ENCODE measurements around the gene ATG9A. TPM values are rescaled to one million over a fixed set of nuclear protein-coding genes. Genes with fewer than 3 reads are reported as not detected.

The ATG9A gene
- total RNA-seq, 1 experiment from 2014 or later = 16.6 TPM

- H3K4me3 ChIP-seq (ENCODE audit: low read length) = no peak overlapping the region
- DNase-seq = no peak
- no peak overlapping the region for H3K4me2 ChIP-seq (ENCODE audit: low read depth, low read length, poor library complexity, severe bottlenecking)
- no peaks in the 10 kb centered on the region for H3K9me3 ChIP-seq (ENCODE audit: low read length)
- H3K36me3 ChIP-seq (ENCODE audit: insufficient read depth, low read length) = peaks cover 23% of the 10 kb centered on the region; the same call in 1 of the 2 replicates
- no peak overlapping the region for H2AFZ ChIP-seq (ENCODE audit: low read length)
- H3K9ac ChIP-seq (ENCODE audit: low read length) = no peak overlapping the region
- no peaks in the 10 kb centered on the region for H3K9me2 ChIP-seq (replicated peaks; ENCODE audit: insufficient read depth, low read length)
- H3K27me3 ChIP-seq (ENCODE audit: low read length) = no peaks in the 10 kb centered on the region
- H3K27ac ChIP-seq (ENCODE audit: low read length) = no peak overlapping the region
- peaks cover 19% of the 10 kb centered on the region for H3K4me1 ChIP-seq (ENCODE audit: low read length)
- H4K20me1 ChIP-seq (ENCODE audit: insufficient read depth, low read depth, low read length) = no peaks in the 10 kb centered on the region
- peaks cover 19% of the 10 kb centered on the region for H3K79me2 ChIP-seq (ENCODE audit: low read length)
Observed at GRCh38 chr2:219221957-219222518, 7.4 kb downstream of the ATG9A start.

DNA sequence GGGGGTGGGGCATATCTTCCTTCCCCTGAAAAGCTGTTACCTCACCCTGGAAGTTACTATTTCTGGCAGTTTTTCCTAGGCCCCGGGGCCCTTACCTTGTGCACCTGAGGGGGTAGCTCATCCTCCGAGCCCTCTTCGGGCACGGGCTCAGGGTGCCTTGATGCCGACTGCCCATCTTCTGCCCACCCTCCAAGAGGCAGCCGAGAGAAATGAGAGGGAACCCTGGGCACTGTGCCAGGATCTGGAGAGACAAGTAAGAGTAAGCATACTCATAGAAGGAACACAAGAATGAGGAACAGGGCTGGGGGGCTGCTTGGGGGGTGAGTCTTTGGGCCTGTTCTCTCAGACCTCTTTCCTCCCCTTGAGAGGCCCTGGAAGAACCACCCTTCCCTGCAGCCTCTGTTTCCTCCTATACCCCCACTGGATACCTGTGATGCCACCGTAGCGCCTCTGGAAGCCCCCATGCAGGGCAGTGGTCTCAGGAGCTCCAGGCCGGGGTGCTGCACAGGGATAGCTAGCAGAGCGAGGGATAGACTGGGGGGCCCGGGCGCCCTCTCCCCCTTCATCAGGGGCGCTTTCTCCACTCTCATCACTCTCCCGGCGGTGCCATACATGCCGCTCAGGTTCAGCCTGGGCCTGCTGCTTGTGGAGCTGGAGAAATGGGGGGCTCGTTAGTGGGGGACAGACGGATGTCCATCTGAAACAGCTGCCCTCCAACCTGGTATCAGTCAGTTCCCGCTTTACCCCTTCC is 8.6 kb downstream of the ATG9A start:
- H3K9me3 ChIP-seq (ENCODE audit: low read length) = no peaks in the 10 kb centered on the region
- no peak overlapping the region for H2AFZ ChIP-seq (ENCODE audit: low read length)
- H4K20me1 ChIP-seq (ENCODE audit: insufficient read depth, low read depth, low read length) = no peaks in the 10 kb centered on the region
- DNase-seq = no peak
- H3K27me3 ChIP-seq (ENCODE audit: low read length) = no peaks in the 10 kb centered on the region
- H3K4me2 ChIP-seq (ENCODE audit: low read depth, low read length, poor library complexity, severe bottlenecking) = no peak overlapping the region
- no peak overlapping the region for H3K27ac ChIP-seq (ENCODE audit: low read length)
- peaks cover 26% of the 10 kb centered on the region for H3K4me1 ChIP-seq (ENCODE audit: low read length)
- H3K79me2 ChIP-seq (ENCODE audit: low read length) = peaks cover 22% of the 10 kb centered on the region
- H3K9me2 ChIP-seq (replicated peaks; ENCODE audit: insufficient read depth, low read length) = no peaks in the 10 kb centered on the region
- H3K4me3 ChIP-seq (ENCODE audit: low read length) = no peak overlapping the region
- H3K36me3 ChIP-seq (ENCODE audit: insufficient read depth, low read length) = 0 out of 2 replicates have a peak, but pooled peaks cover 18% of the 10 kb centered on the region
- H3K9ac ChIP-seq (ENCODE audit: low read length) = no peak overlapping the region

GRCh38 chr2:219219784-219220532 is 9.5 kb downstream of the ATG9A start:
- H3K4me3 ChIP-seq (ENCODE audit: low read length) = no peak overlapping the region
- no peaks in the 10 kb centered on the region for H3K9me3 ChIP-seq (ENCODE audit: low read length)
- no peak overlapping the region for H3K27ac ChIP-seq (ENCODE audit: low read length)
- no peaks in the 10 kb centered on the region for H4K20me1 ChIP-seq (ENCODE audit: insufficient read depth, low read depth, low read length)
- H2AFZ ChIP-seq (ENCODE audit: low read length) = no peak overlapping the region
- peaks cover 26% of the 10 kb centered on the region for H3K4me1 ChIP-seq (ENCODE audit: low read length)
- no peak overlapping the region for H3K4me2 ChIP-seq (ENCODE audit: low read depth, low read length, poor library complexity, severe bottlenecking)
- H3K9ac ChIP-seq (ENCODE audit: low read length) = no peak overlapping the region
- peaks cover 17% of the 10 kb centered on the region; the same call in 1 of the 2 replicates for H3K36me3 ChIP-seq (ENCODE audit: insufficient read depth, low read length)
- no peaks in the 10 kb centered on the region for H3K27me3 ChIP-seq (ENCODE audit: low read length)
- no peak for DNase-seq
- H3K9me2 ChIP-seq (replicated peaks; ENCODE audit: insufficient read depth, low read length) = no peaks in the 10 kb centered on the region
- H3K79me2 ChIP-seq (ENCODE audit: low read length) = peaks cover 27% of the 10 kb centered on the region

- Histone ChIP-seq H3K4me2 (ENCODE audit: low read depth, low read length, poor library complexity, severe bottlenecking) (peak within 1 kb of the TSS; percentile 82), H3K79me2 (ENCODE audit: low read length) (peaks cover 27% of the 10 kb centered on the region), H3K27me3 (ENCODE audit: low read length) (no peaks in the 10 kb centered on the region), H3K9ac (ENCODE audit: low read length) (peak within 1 kb of the TSS; percentile 80), H4K20me1 (ENCODE audit: insufficient read depth, low read depth, low read length) (no peaks in the 10 kb centered on the region), H2AFZ (ENCODE audit: low read length) (no peak within 1 kb of the TSS), H3K27ac (ENCODE audit: low read length) (peak within 1 kb of the TSS; percentile 51; the same call in 1 of the 2 replicates), H3K4me3 (ENCODE audit: low read length) (peak within 1 kb of the TSS; percentile 75), H3K36me3 (ENCODE audit: insufficient read depth, low read length) (peaks cover 21% of the 10 kb centered on the region; the same call in 1 of the 2 replicates), H3K9me3 (ENCODE audit: low read length) (no peaks in the 10 kb centered on the region), H3K4me1 (ENCODE audit: low read length) (peaks cover 26% of the 10 kb centered on the region), H3K9me2 (replicated peaks; ENCODE audit: insufficient read depth, low read length) (no peaks in the 10 kb centered on the region)
- DNase-seq = peak; percentile 98
Observed at GRCh38 chr2:219218732-219219701, 10.4 kb downstream of the ATG9A start, which contains the start of gene ABCB6. Gene ABCB6 (minus strand): TSS chr2:219218958. CDS start chr2:219218673, 285 bp downstream.

DNA sequence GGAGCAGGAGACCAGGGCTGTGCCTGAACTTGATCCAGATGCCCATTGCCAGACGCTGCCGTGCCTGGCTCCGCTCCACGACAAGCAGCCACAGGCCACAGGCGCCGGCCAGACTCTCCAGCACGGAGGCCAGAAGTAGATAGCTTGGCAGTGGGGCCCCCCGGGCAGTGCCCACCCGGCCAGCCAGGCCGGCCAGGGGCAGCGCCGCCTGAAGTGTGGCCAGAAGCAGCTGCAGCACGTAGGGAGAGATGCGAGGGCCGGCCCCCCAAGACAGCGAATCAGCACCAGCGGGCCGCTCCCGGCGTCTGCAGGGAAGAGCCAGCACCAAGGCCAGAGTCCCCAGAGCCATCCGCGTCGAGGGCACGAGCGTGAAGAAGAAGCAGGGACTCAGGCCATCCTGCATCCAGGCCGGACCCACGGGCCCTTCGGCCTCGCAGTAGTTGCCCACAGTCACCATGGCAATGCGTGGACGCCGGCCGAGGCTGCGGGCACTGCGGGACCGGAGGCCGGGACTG is 11.2 kb downstream of the ATG9A start:
- DNase-seq = no peak

DNA sequence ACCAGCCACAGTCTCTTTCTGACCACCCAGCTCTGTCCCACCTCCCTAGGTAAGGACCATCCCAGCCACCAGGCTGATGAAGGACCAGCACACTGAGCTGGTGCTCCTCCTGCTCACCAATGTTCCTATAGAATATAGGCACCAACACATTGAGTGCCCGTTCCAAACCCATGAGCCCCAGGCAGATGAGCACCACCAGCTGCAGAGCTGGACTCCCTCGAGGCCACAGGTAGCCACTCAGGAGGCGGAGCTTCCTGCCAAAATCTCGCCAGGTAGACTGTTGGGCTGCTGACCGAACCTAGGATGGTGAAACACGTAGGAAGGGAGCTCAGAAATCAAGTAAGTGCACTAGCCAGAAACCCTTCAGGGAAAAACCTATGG is 12.9 kb downstream of the ATG9A start:
- peaks cover 28% of the 10 kb centered on the region for H3K36me3 ChIP-seq (ENCODE audit: insufficient read depth, low read length)
- no peak overlapping the region for H3K4me2 ChIP-seq (ENCODE audit: low read depth, low read length, poor library complexity, severe bottlenecking)
- no peak overlapping the region for H3K9ac ChIP-seq (ENCODE audit: low read length)
- DNase-seq = no peak
- no peaks in the 10 kb centered on the region for H3K9me3 ChIP-seq (ENCODE audit: low read length)
- H4K20me1 ChIP-seq (ENCODE audit: insufficient read depth, low read depth, low read length) = no peaks in the 10 kb centered on the region
- peaks cover 26% of the 10 kb centered on the region for H3K4me1 ChIP-seq (ENCODE audit: low read length)
- H3K4me3 ChIP-seq (ENCODE audit: low read length) = no peak overlapping the region
- H3K79me2 ChIP-seq (ENCODE audit: low read length) = peaks cover 27% of the 10 kb centered on the region
- H3K27me3 ChIP-seq (ENCODE audit: low read length) = no peaks in the 10 kb centered on the region
- no peaks in the 10 kb centered on the region for H3K9me2 ChIP-seq (replicated peaks; ENCODE audit: insufficient read depth, low read length)
- no peak overlapping the region for H3K27ac ChIP-seq (ENCODE audit: low read length)
- no peak overlapping the region for H2AFZ ChIP-seq (ENCODE audit: low read length)

More for the DNA sequence above, 11.2 kb downstream of the ATG9A start:
- Histone ChIP-seq H3K9me3 (ENCODE audit: low read length) (no peaks in the 10 kb centered on the region), H3K9ac (ENCODE audit: low read length) (peak overlapping the region; percentile 80), H3K4me2 (ENCODE audit: low read depth, low read length, poor library complexity, severe bottlenecking) (peak overlapping the region; percentile 82), H3K27me3 (ENCODE audit: low read length) (no peaks in the 10 kb centered on the region), H3K4me3 (ENCODE audit: low read length) (peak overlapping the region; percentile 75), H3K79me2 (ENCODE audit: low read length) (peaks cover 27% of the 10 kb centered on the region), H4K20me1 (ENCODE audit: insufficient read depth, low read depth, low read length) (no peaks in the 10 kb centered on the region), H3K27ac (ENCODE audit: low read length) (peak overlapping the region; percentile 51; the same call in 1 of the 2 replicates), H3K36me3 (ENCODE audit: insufficient read depth, low read length) (peaks cover 24% of the 10 kb centered on the region; the same call in 1 of the 2 replicates), H3K9me2 (replicated peaks; ENCODE audit: insufficient read depth, low read length) (no peaks in the 10 kb centered on the region), H3K4me1 (ENCODE audit: low read length) (peaks cover 26% of the 10 kb centered on the region), H2AFZ (ENCODE audit: low read length) (no peak overlapping the region)

DNA sequence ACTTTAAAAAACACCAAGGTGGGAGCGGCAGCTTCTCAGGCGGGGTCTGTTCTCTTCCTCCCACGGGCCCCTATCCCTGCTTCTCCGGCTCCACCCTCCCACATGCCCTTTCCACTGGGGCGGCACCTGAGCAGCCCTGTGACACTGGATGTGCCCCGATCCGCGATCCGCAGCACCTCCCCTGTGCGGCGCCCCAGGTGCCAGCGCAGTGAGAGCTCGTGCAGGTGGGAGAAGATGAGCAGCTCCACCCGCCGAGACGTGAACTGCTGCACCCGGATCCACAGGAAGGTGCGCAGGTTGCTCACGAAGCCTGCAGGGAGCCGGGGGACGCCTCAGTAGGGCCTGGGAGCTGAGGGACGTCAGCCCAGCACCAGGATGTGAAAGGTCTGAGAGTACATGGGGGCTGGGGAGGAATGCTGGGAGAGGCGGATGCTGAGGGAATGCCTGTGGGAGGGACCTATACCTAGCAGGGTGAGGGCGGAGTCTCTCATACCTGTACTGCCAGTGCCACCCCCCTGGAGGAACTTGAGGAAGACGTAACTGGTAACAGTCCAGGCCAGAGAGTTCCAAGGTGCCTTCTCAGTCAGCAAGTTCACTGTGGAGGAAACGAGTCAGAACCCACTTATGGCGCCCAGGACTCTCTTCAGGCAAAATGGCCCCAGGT is 13.4 kb downstream of the ATG9A start:
- Histone ChIP-seq H4K20me1 (ENCODE audit: insufficient read depth, low read depth, low read length) (no peaks in the 10 kb centered on the region), H2AFZ (ENCODE audit: low read length) (no peak overlapping the region), H3K4me3 (ENCODE audit: low read length) (no peak overlapping the region), H3K9ac (ENCODE audit: low read length) (no peak overlapping the region), H3K36me3 (ENCODE audit: insufficient read depth, low read length) (peaks cover 28% of the 10 kb centered on the region), H3K4me1 (ENCODE audit: low read length) (peaks cover 26% of the 10 kb centered on the region), H3K9me2 (replicated peaks; ENCODE audit: insufficient read depth, low read length) (no peaks in the 10 kb centered on the region), H3K4me2 (ENCODE audit: low read depth, low read length, poor library complexity, severe bottlenecking) (no peak overlapping the region), H3K27ac (ENCODE audit: low read length) (no peak overlapping the region), H3K27me3 (ENCODE audit: low read length) (no peaks in the 10 kb centered on the region), H3K79me2 (ENCODE audit: low read length) (peaks cover 27% of the 10 kb centered on the region), H3K9me3 (ENCODE audit: low read length) (no peaks in the 10 kb centered on the region)
- DNase-seq = no peak

Measured in Karpas-422 (cell line).